T-helper 22 cell (primary cell): ENCODE data around the gene TEK.

ENCODE experiments used
- DNase-seq: peaks from one replicate; pipeline ENCODE4 v3.0.0-alpha.2; 2020; ENCODE audit warnings: low read depth

TEK gene

GRCh38 chr9:27179245-27179865 is 70.3 kb downstream of the TEK start:
- no peak for DNase-seq

- DNase-seq = no peak
Measured at GRCh38 chr9:27181381-27181780, 72.4 kb downstream of the TEK start.

- DNase-seq = no peak
Measured at GRCh38 chr9:27182421-27182820, 73.4 kb downstream of the TEK start.

- no peak for DNase-seq
Measured at GRCh38 chr9:27183131-27183530, 74.1 kb downstream of the TEK start.

DNA sequence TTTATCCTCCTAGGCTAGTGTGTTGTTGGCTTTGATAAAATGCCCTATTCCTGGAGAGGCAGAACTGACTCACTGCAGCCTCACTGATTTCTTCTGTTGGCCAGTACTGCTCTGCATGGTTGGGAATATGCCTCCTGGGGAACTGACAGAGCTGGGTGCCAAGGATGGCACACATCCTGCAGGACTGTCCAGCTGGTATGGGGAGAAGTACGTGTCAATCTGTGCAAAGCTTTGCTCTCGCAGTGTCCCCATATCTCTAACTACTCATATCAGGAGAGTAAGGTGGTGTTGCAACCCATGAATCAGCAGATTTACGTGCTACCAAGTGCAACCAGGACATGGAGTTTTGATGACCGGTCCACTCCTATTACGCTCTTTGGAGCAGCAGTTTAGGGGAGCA is 74.7 kb downstream of the TEK start:
- no peak for DNase-seq

- no peak for DNase-seq
Measured at GRCh38 chr9:27184556-27185351, 75.7 kb downstream of the TEK start.

- DNase-seq = no peak
Measured at GRCh38 chr9:27188426-27188825, 79.4 kb downstream of the TEK start.

GRCh38 chr9:27189426-27189825 is 80.4 kb downstream of the TEK start:
- DNase-seq = no peak

DNA sequence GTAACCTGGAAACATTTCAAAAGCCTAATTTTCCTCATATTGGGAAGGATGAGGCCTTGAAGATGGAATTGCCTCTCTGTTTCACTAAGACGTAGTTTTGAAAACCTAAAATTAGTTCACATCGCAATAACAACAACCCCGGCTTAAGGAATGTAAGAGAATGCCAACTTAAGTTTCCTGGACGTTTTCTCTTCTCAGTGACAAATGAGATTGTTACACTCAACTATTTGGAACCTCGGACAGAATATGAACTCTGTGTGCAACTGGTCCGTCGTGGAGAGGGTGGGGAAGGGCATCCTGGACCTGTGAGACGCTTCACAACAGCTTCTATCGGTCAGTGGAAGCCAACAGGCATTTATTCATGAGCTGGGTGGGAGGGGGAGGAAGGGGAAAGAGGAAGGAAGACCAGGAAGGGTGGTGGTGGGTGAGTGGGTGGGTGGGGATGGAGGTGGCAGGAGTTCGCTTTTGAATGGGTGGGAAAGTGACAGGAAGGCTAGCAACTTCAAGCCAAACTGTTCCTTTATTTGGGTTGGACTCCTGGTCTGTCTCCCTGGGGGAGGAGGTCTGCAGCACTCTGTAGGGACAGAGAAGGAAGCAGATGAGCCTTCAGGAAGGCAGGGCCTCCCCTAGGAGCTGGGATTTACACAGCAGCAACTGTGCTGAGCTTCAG is 83.4 kb downstream of the TEK start:
- no peak for DNase-seq

- DNase-seq = no peak
Measured at GRCh38 chr9:27193886-27194285, 84.9 kb downstream of the TEK start.

DNA sequence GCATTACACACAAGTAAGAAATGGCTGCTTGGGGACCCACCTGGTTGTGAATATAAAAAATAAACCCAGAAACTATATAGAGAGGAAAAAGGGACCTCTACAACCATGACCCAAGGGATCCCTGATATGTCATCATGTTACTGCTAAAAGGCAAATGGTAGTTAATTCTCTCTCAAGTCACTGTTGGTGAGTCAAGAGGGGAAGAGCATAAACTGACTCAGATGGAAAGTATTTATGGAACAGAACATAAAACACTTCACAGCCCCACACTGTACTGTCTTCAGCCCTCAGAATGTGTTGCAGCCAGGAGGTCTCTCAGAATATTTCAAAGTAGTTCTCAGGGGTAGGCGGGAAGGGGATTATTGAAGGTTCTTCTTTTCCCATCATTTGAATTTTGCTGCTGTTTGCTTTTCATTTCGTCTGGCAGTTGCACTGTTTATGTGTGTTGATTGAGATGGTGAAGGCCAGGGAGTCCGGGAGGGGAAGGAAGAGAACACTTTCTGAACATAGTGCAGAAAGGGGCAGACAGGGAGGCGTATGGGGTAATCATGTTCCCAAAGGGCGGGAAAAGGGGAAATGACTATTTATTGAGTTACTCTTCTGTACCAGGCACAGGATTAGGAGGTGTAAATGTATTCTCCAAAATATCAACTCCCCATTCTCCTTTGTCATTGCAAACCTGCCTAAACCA is 85.5 kb downstream of the TEK start:
- DNase-seq = no peak

DNA sequence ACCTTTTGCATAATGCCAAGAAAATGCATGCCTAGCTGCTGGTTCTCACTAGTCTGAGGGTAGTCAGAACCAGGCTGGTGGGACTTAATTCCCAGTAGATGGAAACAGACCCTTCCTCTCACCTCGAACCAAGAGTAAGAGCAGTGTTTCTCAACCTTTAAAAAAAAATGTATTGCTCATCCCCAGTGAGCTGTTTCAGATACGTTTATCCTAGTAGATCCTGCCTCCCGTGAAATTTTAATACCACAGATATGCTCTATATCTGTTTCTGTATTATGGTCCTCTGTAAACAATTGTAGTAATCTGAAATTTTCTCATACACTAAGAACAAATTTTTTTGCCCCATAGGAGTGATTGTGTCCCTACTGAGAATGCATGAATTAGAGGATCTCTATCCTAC is 86.2 kb downstream of the TEK start:
- DNase-seq = no peak

GRCh38 chr9:27196383-27196782 is 87.4 kb downstream of the TEK start:
- DNase-seq = no peak

DNA sequence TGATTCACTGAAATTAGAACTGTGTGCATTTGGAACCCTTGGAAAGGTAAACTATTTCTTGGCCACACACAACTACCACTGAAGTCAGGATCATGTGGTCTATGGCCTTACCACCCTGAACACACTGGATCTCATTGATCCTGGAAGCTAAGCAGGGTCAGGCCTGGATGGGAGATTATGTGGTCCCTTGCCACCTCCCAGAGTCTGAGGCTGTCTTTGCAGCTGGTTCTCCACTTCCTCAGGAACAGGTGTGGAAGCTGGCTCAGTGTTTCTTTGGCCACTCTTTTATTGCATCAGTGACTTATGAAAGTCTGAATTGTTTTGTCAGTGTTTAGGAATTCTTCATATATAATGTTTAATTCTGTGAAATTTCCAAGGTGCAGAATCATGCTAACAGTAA is 89.2 kb downstream of the TEK start:
- no peak for DNase-seq

DNA sequence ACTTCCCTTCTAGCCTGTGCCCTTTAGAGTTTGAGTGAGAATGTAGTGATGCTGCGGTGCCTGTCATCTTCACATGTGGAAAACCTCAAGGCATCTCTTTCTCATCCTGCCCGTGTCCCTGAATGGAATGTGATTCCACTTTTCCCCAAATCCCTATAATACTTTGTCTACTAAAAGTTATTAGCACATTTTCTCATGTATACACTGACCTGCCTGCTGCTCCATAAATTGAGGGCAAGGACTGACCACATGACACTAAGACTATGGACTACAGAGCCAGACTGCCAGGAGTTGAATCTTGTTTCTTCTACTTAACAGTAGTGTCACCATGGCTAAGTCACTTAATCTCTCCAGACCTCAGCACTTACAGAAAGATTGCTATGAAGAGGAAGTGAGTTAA is 93.0 kb downstream of the TEK start:
- DNase-seq = no peak

GRCh38 chr9:27203783-27204182 is 94.8 kb downstream of the TEK start:
- no peak for DNase-seq

GRCh38 chr9:27204578-27204977 is 95.6 kb downstream of the TEK start:
- DNase-seq = no peak

DNA sequence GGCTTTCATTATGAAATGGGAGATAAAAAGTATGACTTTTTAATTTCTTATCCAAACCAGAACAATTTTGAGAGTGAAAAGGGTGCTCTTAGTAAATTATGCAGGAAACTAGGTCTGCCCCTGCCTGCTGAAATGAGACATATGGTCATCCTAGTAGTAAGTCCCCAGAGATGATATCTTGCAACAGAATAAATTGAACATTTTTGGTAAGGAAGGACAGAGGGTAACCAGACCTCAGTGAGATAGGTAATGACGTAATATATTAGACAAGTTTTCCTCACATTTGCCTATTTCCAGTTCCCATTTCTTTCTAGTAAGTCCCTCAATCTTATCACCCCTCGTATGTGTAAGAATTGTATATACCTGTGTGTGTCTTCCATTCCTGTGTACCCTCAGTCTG is 96.2 kb downstream of the TEK start:
- no peak for DNase-seq

DNA sequence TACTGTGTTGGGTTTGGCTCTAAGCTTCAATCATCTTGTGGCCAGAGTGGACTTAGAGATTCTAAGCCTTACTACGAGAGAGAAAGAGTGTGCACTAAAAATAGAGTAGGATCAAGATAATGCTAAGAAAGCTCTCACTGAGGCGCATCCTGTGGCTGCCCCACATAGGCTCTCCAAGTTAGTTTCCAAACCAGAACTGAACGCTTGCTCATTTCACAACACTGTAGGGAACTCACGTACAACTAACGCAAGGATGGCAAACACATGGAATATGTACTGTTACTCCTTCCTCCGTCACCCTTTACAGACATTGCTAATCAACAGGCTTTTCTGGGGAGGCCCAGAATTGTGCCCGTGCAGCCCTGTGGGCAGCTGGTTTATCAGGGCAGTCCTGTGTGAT is 97.0 kb downstream of the TEK start:
- no peak for DNase-seq

GRCh38 chr9:27209034-27209433 is 100.0 kb downstream of the TEK start:
- no peak for DNase-seq

DNA sequence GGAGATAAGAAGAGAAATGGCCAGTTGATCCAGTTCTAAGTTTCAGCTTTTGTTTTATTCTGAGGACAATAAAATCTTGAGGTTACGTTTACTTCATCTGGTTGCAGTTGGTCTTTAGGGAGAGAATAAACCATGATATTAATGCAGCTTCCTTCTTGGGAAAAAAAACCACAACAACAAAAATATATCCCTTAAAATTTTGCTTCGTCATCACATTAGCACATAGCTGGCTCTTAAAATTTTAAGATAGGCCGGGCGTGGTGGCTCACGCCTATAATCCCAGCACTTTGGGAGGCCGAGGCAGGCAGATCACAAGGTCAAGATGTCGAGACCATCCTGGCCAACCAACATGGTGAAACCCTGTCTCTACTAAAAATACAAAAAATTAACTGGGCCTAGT is 101.6 kb downstream of the TEK start:
- no peak for DNase-seq

DNA sequence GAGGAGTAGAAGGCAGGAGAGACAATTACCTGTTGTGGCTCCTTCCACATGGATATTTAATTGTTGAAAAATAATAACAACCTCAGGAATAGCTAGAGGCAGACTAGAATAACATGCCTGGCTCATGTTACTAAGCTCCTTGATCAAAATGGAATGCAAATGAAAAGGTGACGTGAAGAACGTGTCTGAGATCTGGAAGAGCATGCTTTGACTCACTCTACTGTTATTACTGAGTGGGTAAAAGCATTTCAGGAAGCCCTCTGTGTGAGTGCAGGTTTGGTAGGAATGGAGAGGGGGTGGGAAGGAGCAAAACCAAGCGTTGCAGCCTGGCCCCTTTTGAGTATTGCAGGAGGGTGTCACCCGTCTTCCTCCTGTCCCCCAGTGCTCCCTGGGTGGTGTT is 103.2 kb downstream of the TEK start:
- no peak for DNase-seq

DNA sequence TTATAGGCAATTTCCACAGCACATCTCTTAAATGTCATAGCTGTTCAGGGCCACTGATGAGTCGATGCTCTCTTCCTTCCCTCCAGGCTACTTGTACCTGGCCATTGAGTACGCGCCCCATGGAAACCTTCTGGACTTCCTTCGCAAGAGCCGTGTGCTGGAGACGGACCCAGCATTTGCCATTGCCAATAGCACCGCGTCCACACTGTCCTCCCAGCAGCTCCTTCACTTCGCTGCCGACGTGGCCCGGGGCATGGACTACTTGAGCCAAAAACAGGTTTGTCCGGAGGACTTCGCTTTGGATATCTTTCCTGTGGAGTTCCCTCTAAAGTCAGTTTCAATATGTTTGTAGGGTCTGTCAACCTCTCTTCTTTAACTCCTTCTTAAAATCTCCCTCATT is 103.6 kb downstream of the TEK start:
- no peak for DNase-seq
